Naive thymus-derived CD4-positive, alpha-beta T cell (primary cell): ENCODE measurements around the gene OOSP2. TPM values are rescaled to one million over a fixed set of nuclear protein-coding genes. Genes with fewer than 3 reads are reported as not detected.

Source experiments
- ATAC-seq: fragments of 150-1000 bp; cut with Tn5 transposase; 2 replicates; pipeline ENCODE4 v1.10.0; 2021; ENCODE audit warnings: mild to moderate bottlenecking, moderate library complexity
- CTCF ChIA-PET: fragments of 350-600 bp; sonication (Branson Sonifier 250); formaldehyde crosslinking; loops from one replicate; lab custom pipeline; 2021; ENCODE audit warnings: antibody characterized with exemption; lab: Charles Lee
- POLR2A ChIA-PET: fragments of 350-600 bp; sonication (Branson Sonifier 250); formaldehyde crosslinking; loops from one replicate; lab custom pipeline; 2021; ENCODE audit warnings: antibody characterized with exemption, inconsistent platforms; lab: Charles Lee
- DNase-seq, 9 donors: peaks; one replicate each; pipeline versions ENCODE4 v3.0.0 to v3.0.0-alpha.2; 2020 to 2022; ENCODE audit warnings: mixed read lengths in 1 of 9
- H3K27ac ChIP-seq: one replicate; pipeline ENCODE4 v1.7.0; 2013; ENCODE audit warnings: mild to moderate bottlenecking, low read depth, low read length, moderate library complexity
- H3K27me3 ChIP-seq, 2 donors: one replicate each; pipeline ENCODE4 v1.7.0; 2013; ENCODE audit warnings: low read length in 2 of 2, mild to moderate bottlenecking in 2 of 2, moderate library complexity in 2 of 2; ENCODE audit not compliant: control insufficient read depth in 2 of 2, insufficient read depth in 2 of 2
- H3K36me3 ChIP-seq, 3 experiments: 1 replicate in 2 of 3; 2 replicates in 1 of 3; pipeline ENCODE4 v1.7.0; 2013; ENCODE audit warnings: low read length in 3 of 3, mild to moderate bottlenecking in 3 of 3, moderate library complexity in 1 of 3; ENCODE audit not compliant: insufficient read depth in 3 of 3, control insufficient read depth in 2 of 3
- H3K4me1 ChIP-seq, 2 donors: one replicate each; pipeline ENCODE4 v1.7.0; 2013; ENCODE audit warnings: low read length in 2 of 2, mild to moderate bottlenecking in 2 of 2, moderate library complexity in 1 of 2; ENCODE audit not compliant: control insufficient read depth in 2 of 2, insufficient read depth in 2 of 2
- H3K4me3 ChIP-seq: 2 replicates; pipeline ENCODE4 v1.7.0; 2013; ENCODE audit warnings: mild to moderate bottlenecking, low read length
- H3K9me3 ChIP-seq, 3 experiments: 1 replicate in 2 of 3; 2 replicates in 1 of 3; pipeline ENCODE4 v1.7.0; 2013; ENCODE audit warnings: low read length in 3 of 3; ENCODE audit not compliant: control insufficient read depth in 2 of 3
- H3K27ac Mint-ChIP-seq, 9 donors: one replicate each; pipeline ENCODE4 v1.8.0; 2020 to 2022; ENCODE audit warnings: mixed read lengths in 9 of 9, mild to moderate bottlenecking in 8 of 9, moderate library complexity in 5 of 9, inconsistent platforms in 2 of 9
- H3K27me3 Mint-ChIP-seq, 5 donors: one replicate each; pipeline ENCODE4 v1.8.0; 2021 to 2022; ENCODE audit warnings: mixed read lengths in 5 of 5, mild to moderate bottlenecking in 1 of 5
- H3K36me3 Mint-ChIP-seq, 5 donors: one replicate each; pipeline ENCODE4 v1.8.0; 2020 to 2022; ENCODE audit warnings: mixed read lengths in 5 of 5, mild to moderate bottlenecking in 3 of 5, inconsistent platforms in 1 of 5
- H3K4me1 Mint-ChIP-seq, 7 donors: one replicate each; pipeline ENCODE4 v1.8.0; 2020 to 2022; ENCODE audit warnings: mixed read lengths in 7 of 7, mild to moderate bottlenecking in 3 of 7, inconsistent platforms in 1 of 7
- H3K4me3 Mint-ChIP-seq, 10 donors: one replicate each; pipeline ENCODE4 v1.8.0; 2020 to 2022; ENCODE audit warnings: mild to moderate bottlenecking in 10 of 10, mixed read lengths in 10 of 10, moderate library complexity in 6 of 10, inconsistent platforms in 2 of 10
- H3K9me3 Mint-ChIP-seq, 11 donors: one replicate each; pipeline ENCODE4 v1.8.0; 2020 to 2022; ENCODE audit warnings: mixed read lengths in 11 of 11, mild to moderate bottlenecking in 4 of 11, inconsistent platforms in 1 of 11, moderate library complexity in 1 of 11
- intact Hi-C, 2 donors: fragments of 100-400 bp; cut with micrococcal nuclease; formaldehyde crosslinking; loops; one replicate each; pipeline ENCODE4 v1.15.1; 2023
- polyA plus RNA-seq, 2 donors: library from polyadenylated mRNA; unstranded; fragments of 300-500 nt; fragmentation: Illumina TruSeq; gene quantifications; one replicate each; pipeline ENCODE4 v1.2.3, GENCODE V29; 2021
- total RNA-seq, 6 experiments: library from RNA in 5 of 6; stranded (reverse) in 5 of 6; gene quantifications; 1 replicate in 5 of 6; 2 replicates in 1 of 6; pipeline ENCODE4 v1.2.3 and lab custom pipeline; 2021 to 2026

OOSP2 gene
- total and polyA plus RNA-seq, 7 experiments from 2014 or later = not detected

- no peak overlapping the region for H3K27ac Mint-ChIP-seq
These were observed 47.0 kb downstream of the OOSP2 start for GRCh38 chr11:60087239-60087638.

GRCh38 chr11:60088364-60088763 is 48.2 kb downstream of the OOSP2 start, which contains the start of gene MS4A2:
Gene MS4A2, plus strand, starts transcription at chr11:60088664. Its CDS starts 102 bp downstream, at chr11:60088766.
- intact Hi-C loops = no loop called here
- no peaks in the 10 kb centered on the region for H3K36me3 Mint-ChIP-seq
- no peaks in the 10 kb centered on the region for H3K36me3 ChIP-seq
- no peak within 1 kb of the TSS for H3K4me3 Mint-ChIP-seq
- ATAC-seq (no peak), DNase-seq (no peak)
- ChIA-PET CTCF (no interaction called here), POLR2A (no interaction called here)
- H3K4me3 ChIP-seq = no peak within 1 kb of the TSS
- H3K27ac ChIP-seq = no peak within 1 kb of the TSS
- peaks cover 4 to 49% (median 17%) of the 10 kb centered on the region in 5 donors for H3K27me3 Mint-ChIP-seq
- H3K4me1 ChIP-seq = no peaks in the 10 kb centered on the region
- no peaks in the 10 kb centered on the region for H3K27me3 ChIP-seq
- no peak within 1 kb of the TSS for H3K27ac Mint-ChIP-seq
- no peaks in the 10 kb centered on the region for H3K4me1 Mint-ChIP-seq
- H3K9me3 Mint-ChIP-seq = peaks cover 0 to 4% (median 0%) of the 10 kb centered on the region in 11 donors
- H3K9me3 ChIP-seq = no peaks in the 10 kb centered on the region

More at GRCh38 chr11:60087239-60087638, 47.0 kb downstream of the OOSP2 start:
- POLR2A ChIA-PET = no interaction called here
- CTCF ChIA-PET = no interaction called here
- no peaks in the 10 kb centered on the region for H3K4me1 ChIP-seq
- H3K36me3 Mint-ChIP-seq = no peaks in the 10 kb centered on the region
- H3K27ac ChIP-seq = no peak overlapping the region
- no peak overlapping the region for H3K4me3 ChIP-seq
- H3K36me3 ChIP-seq = no peaks in the 10 kb centered on the region
- H3K4me3 Mint-ChIP-seq = no peak overlapping the region
- intact Hi-C loops = no loop called here
- peaks cover 4 to 51% (median 17%) of the 10 kb centered on the region in 5 donors for H3K27me3 Mint-ChIP-seq
- no peaks in the 10 kb centered on the region for H3K9me3 ChIP-seq
- H3K4me1 Mint-ChIP-seq = no peaks in the 10 kb centered on the region
- no peaks in the 10 kb centered on the region for H3K27me3 ChIP-seq
- DNase-seq (no peak), ATAC-seq (no peak)
- H3K9me3 Mint-ChIP-seq = peaks cover 0 to 4% (median 0%) of the 10 kb centered on the region in 11 donors

- no peaks in the 10 kb centered on the region for H3K27me3 ChIP-seq
- no peak overlapping the region for H3K4me3 Mint-ChIP-seq
- H3K27ac ChIP-seq = no peak overlapping the region
- no peaks in the 10 kb centered on the region for H3K36me3 ChIP-seq
- H3K36me3 Mint-ChIP-seq = no peaks in the 10 kb centered on the region
- no peak overlapping the region for H3K27ac Mint-ChIP-seq
- peaks cover 0 to 26% (median 12%) of the 10 kb centered on the region in 5 donors for H3K27me3 Mint-ChIP-seq
- intact Hi-C loops = no loop called here
- no peaks in the 10 kb centered on the region for H3K4me1 ChIP-seq
- ChIA-PET POLR2A (no interaction called here), CTCF (no interaction called here)
- no peak overlapping the region for H3K4me3 ChIP-seq
- no peaks in the 10 kb centered on the region for H3K9me3 Mint-ChIP-seq
- H3K4me1 Mint-ChIP-seq = no peaks in the 10 kb centered on the region
- ATAC-seq = no peak
- no peaks in the 10 kb centered on the region for H3K9me3 ChIP-seq
- DNase-seq = no peak
These were observed 55.4 kb downstream of the OOSP2 start for GRCh38 chr11:60095477-60096120.

GRCh38 chr11:60097189-60097588 is 57.0 kb downstream of the OOSP2 start:
- ATAC-seq = no peak
- Histone ChIP-seq H3K4me1 (no peaks in the 10 kb centered on the region), H3K27ac (no peak overlapping the region), H3K27me3 (no peaks in the 10 kb centered on the region), H3K4me3 (no peak overlapping the region), H3K9me3 (no peaks in the 10 kb centered on the region), H3K36me3 (no peaks in the 10 kb centered on the region)
- DNase-seq = no peak
- Mint-ChIP-seq H3K27me3 (peaks cover 0 to 19% (median 12%) of the 10 kb centered on the region in 5 donors), H3K27ac (no peak overlapping the region), H3K9me3 (no peaks in the 10 kb centered on the region), H3K4me1 (peaks cover 0 to 1% (median 0%) of the 10 kb centered on the region in 7 donors), H3K4me3 (no peak overlapping the region), H3K36me3 (no peaks in the 10 kb centered on the region)
- ChIA-PET CTCF (no interaction called here), POLR2A (no interaction called here)
- intact Hi-C loops = no loop called here

Other genes starting within 250 kb of the OOSP2 start
- gene MRPL16, start 229.6 kb upstream of the OOSP2 start, total RNA-seq = 10 to 100 TPM; 25.1 to 65.6 (median 35.2) TPM
- gene MRPL16, start 229.6 kb upstream of the OOSP2 start, polyA plus RNA-seq = 100 to 1,000 TPM in 1 of 2 donors, 10 to 100 TPM in 1; 79.5 to 108 TPM
- not detected for gene CBLIF, start 194.9 kb upstream of the OOSP2 start, total RNA-seq
- gene CBLIF, start 194.9 kb upstream of the OOSP2 start, polyA plus RNA-seq = not detected
- 1 to 10 TPM in 2 of 5 experiments, not detected in 3; 3.4 to 3.8 TPM for gene TCN1, start 173.9 kb upstream of the OOSP2 start, total RNA-seq
- gene TCN1, start 173.9 kb upstream of the OOSP2 start, polyA plus RNA-seq = not detected
- not detected for gene OOSP3, start 161.6 kb upstream of the OOSP2 start, total RNA-seq
- gene OOSP3, start 161.6 kb upstream of the OOSP2 start, polyA plus RNA-seq = not detected
- not detected for gene OOSP1, start 102.0 kb upstream of the OOSP2 start, total RNA-seq
- not detected for gene OOSP1, start 102.0 kb upstream of the OOSP2 start, polyA plus RNA-seq
- gene OOSP4A, start 76.4 kb upstream of the OOSP2 start, total RNA-seq = not detected
- not detected for gene OOSP4A, start 76.4 kb upstream of the OOSP2 start, polyA plus RNA-seq
- gene OOSP4B, start 23.2 kb upstream of the OOSP2 start, total RNA-seq = not detected
- gene OOSP4B, start 23.2 kb upstream of the OOSP2 start, polyA plus RNA-seq = not detected
- gene MS4A3, start 16.3 kb downstream of the OOSP2 start, total RNA-seq = 1 to 10 TPM in 2 of 5 experiments, not detected in 3; 4.2 to 9.9 TPM
- not detected for gene MS4A3, start 16.3 kb downstream of the OOSP2 start, polyA plus RNA-seq
- gene MS4A2, start 48.3 kb downstream of the OOSP2 start, total RNA-seq = 1 to 10 TPM in 2 of 5 experiments, not detected in 3; 2.3 to 7.6 TPM
- not detected for gene MS4A2, start 48.3 kb downstream of the OOSP2 start, polyA plus RNA-seq
- 100 to 1,000 TPM in 1 of 5 experiments, 10 to 100 TPM in 1, 1 to 10 TPM in 2, not detected in 1; 6.5 to 151 (median 11.5) TPM for gene MS4A6A, start 142.7 kb downstream of the OOSP2 start, total RNA-seq
- gene MS4A6A, start 142.7 kb downstream of the OOSP2 start, polyA plus RNA-seq = under 1 TPM; 0.28 to 0.82 TPM
- 1 to 10 TPM in 2 of 5 experiments, under 1 TPM in 1, not detected in 2; 0.19 to 9.2 (median 2.1) TPM for gene MS4A4E, start 202.7 kb downstream of the OOSP2 start, total RNA-seq
- not detected for gene MS4A4E, start 202.7 kb downstream of the OOSP2 start, polyA plus RNA-seq
- gene MS4A4A, start 240.3 kb downstream of the OOSP2 start, total RNA-seq = 1 to 10 TPM in 1 of 5 experiments, under 1 TPM in 3, not detected in 1; 0.62 to 6.9 (median 0.87) TPM
- gene MS4A4A, start 240.3 kb downstream of the OOSP2 start, polyA plus RNA-seq = not detected